ENCODE results near the gene OR13J1.
"Not testable (repeated sequence)": the region's sequence is repeated elsewhere in the genome, so short reads cannot be mapped to it uniquely, and the experiment has no call there.

OR13J1 gene

GRCh38 chr9:35870351-35870923 lies at the start of gene OR13J1:
Gene OR13J1 (minus strand): TSS chr9:35870401. CDS start chr9:35870401, 0 bp downstream.
- DNase-seq (ENCODE audit: low read depth, low spot score): no peak
- no peak within 1 kb of the TSS for H3K27ac ChIP-seq

- no peak overlapping the region for H3K27ac ChIP-seq
- no peak for DNase-seq (ENCODE audit: low read depth, low spot score)
These were observed 49.2 kb upstream of the OR13J1 start for GRCh38 chr9:35919212-35920008.

- no peak overlapping the region for H3K27ac ChIP-seq
- DNase-seq (ENCODE audit: low read depth, low spot score): no peak
These were observed 48.6 kb upstream of the OR13J1 start for GRCh38 chr9:35918780-35919179.

- no peak for DNase-seq (ENCODE audit: low read depth, low spot score)
These were observed 47.1 kb upstream of the OR13J1 start for GRCh38 chr9:35917261-35917660.

GRCh38 chr9:35915681-35916294 lies 45.6 kb upstream of the OR13J1 start:
- DNase-seq (ENCODE audit: low read depth, low spot score): no peak
- H3K27ac ChIP-seq: no peak overlapping the region

More at GRCh38 chr9:35917261-35917660, 47.1 kb upstream of the OR13J1 start:
- no peak overlapping the region for H3K27ac ChIP-seq

GRCh38 chr9:35914301-35914807 lies 44.2 kb upstream of the OR13J1 start:
- DNase-seq (ENCODE audit: low read depth, low spot score): no peak
- H3K27ac ChIP-seq: no peak overlapping the region

GRCh38 chr9:35913429-35913828 lies 43.2 kb upstream of the OR13J1 start:
- H3K27ac ChIP-seq; DNase-seq (ENCODE audit: low read depth, low spot score): not testable (repeated sequence)

DNA sequence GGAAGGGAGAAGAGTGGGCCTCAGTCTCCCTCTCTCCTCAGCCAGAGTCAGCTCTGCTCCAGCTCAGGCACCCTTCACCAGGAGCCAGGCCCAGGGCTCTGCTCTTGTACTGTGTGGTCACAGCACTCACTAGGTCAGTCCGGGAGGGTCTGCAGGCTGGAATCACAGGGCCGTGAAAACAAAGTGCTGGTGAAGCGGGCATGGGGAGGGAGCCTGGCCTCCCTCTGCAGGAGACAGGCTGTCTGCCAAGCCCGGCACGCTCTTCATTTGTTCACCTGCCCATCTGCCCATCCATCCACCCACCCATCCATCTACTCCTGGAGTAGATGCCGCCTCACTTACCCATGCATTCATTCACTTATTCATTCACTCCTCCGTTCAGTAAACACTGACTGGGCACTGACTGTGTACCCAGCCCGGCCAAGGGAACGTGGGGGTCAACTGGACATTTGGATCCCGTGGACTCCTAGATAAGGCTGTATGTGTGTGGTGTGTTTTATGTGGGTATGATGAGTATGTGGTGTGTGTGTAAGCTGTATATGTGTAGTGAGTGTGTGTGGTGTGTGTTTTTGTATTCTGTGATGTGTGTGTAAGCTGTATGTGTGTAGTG lies 42.7 kb upstream of the OR13J1 start:
- no peak for DNase-seq (ENCODE audit: low read depth, low spot score)
- no peak overlapping the region for H3K27ac ChIP-seq

DNA sequence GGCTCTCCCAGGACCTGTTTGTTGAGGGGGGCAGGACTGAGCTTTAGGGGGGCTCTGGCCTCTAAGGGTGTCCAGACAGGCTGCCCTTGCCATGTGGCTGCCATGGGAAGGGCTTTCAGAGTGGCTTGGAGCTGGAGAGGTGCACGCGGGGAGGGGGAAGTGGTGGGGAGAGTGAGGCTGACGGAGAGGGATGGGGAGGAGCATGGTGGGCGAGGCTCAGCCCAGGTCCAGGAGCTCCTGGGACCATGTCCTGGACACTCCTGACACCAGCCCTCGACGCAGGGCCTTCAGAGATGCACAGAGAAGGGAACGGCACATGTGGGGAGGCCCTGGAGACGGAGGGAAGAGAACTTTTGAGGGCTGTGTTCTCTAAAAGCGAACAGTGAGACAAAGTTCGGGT lies 41.5 kb upstream of the OR13J1 start:
- no peak overlapping the region for H3K27ac ChIP-seq
- no peak for DNase-seq (ENCODE audit: low read depth, low spot score)

- no peak for DNase-seq (ENCODE audit: low read depth, low spot score)
- H3K27ac ChIP-seq: no peak overlapping the region
These were observed 40.6 kb upstream of the OR13J1 start for GRCh38 chr9:35910613-35911359.

- H3K27ac ChIP-seq: no peak overlapping the region
- no peak for DNase-seq (ENCODE audit: low read depth, low spot score)
These were observed 39.7 kb upstream of the OR13J1 start for GRCh38 chr9:35909687-35910612.

DNA sequence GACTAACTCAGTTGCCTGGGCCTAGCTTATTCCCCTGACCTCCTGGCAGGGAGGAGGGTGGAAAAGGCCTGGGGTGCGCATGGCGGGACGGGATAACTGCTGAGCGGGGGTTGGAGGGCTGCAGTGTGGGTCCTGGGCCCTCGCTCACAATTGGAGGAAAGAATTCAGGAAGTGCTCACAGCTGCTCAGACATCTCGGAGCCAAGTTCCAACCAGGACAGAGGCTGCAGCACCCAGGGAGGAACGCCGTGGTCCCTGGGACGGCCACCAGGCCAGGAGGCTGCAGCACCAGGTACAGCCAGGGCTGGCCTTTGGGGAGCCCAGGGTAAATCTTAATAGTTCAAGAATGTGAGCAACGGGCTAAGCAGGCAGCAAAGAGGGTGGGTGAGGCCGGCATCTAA lies 39.1 kb upstream of the OR13J1 start, which contains the start of gene SPAAR:
Gene SPAAR (plus strand): TSS at position 217 of the 400 bp plus-strand sequence. CDS start 974 bp downstream, outside the sequence.
- no peak for DNase-seq (ENCODE audit: low read depth, low spot score)
- H3K27ac ChIP-seq: peak within 1 kb of the TSS; percentile 76

DNA sequence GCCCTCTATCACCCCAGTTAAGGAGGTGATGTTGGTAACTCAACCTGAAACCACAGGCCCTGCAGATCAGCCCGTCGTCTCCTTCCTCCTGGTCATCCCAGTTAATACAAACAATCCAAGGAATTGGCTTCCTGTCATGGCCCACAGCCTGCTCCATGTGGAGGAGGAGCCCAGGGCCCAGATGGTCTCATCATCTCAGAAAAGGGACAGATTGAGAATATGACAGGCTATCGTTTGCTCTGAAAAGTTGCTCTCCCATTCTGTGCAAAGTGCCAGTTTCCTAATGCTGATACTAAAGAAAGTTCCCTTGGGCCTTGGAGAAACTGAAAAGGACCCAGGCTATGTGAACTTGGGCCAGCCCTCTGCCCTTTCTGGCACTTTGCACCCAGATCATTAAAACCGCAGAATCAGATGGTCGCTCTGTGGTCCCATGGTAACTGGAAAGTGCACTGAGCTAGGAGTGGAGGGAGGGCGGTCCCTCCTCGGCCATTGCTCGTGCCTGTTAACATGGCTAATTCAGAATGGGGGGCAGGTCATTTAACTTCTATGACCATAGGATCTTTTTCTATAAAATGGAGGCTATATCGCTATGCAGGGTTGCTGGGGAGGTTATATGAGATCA lies 38.4 kb upstream of the OR13J1 start:
- no peak for DNase-seq (ENCODE audit: low read depth, low spot score)
- H3K27ac ChIP-seq: peak overlapping the region; percentile 76

- peak overlapping the region; percentile 76 for H3K27ac ChIP-seq
- DNase-seq (ENCODE audit: low read depth, low spot score): no peak
These were observed 37.7 kb upstream of the OR13J1 start for GRCh38 chr9:35907711-35908503.

DNA sequence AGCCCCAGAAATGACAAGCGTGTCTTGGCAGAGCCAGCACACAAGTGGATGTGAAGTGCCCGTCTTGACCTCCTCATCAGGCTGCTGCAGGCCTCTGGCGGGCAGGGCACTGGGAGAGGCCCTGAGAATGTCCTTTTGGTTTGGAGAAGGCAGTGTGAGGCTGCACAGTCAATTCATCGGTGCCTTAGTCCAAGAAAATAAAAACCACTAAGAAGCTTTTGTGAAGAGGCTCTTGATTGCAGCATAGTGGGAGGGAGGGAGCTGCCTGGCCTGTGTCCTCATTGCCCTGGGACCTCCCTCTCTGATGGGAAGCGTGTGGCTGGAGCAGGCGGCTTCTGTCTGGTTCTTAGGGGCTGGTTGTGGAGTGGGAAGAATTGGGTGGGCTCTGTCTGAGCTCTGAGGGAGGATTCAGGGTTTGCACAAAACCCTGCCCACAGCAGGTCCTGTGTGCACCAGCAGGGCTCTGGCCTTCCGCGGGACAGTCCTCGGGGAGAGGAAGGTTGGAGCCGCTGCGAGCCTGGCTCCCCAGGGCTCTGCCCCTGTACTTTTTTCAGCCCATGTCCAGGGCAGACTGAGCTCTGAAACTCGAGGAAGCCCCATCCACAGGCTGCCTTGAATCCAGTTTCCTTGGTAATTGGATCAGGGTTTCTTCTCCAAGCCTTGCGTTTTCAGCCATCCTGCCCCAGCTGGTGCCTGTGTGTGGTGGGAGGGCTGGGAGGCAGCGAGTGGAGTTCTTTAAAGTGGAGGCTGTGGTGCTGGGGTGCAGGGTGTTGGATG lies 36.9 kb upstream of the OR13J1 start:
- peak overlapping the region; percentile 76 for H3K27ac ChIP-seq
- DNase-seq (ENCODE audit: low read depth, low spot score): no peak

DNA sequence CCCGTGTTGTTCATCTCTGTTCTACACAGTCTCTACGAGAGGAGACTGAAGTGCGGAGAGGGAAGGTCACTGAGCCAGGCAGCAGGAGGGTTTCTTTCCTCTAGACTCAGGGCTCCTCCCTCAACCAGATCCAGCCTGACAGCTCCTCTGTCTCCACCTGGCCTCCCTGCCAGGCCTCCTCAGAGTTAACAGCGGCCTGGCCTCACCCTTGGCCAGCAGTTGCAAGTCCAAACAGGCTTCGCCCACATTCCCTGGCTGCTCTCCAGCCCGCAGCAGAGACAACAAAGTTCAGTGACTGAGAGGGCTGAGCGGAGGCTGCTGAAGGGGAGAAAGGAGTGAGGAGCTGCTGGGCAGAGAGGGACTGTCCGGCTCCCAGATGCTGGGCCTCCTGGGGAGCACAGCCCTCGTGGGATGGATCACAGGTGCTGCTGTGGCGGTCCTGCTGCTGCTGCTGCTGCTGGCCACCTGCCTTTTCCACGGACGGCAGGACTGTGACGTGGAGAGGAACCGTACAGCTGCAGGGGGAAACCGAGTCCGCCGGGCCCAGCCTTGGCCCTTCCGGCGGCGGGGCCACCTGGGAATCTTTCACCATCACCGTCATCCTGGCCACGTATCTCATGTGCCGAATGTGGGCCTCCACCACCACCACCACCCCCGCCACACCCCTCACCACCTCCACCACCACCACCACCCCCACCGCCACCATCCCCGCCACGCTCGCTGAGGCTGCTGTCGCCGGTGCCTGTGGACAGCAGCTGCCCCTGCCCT lies 35.9 kb upstream of the OR13J1 start, which contains the start of gene HRCT1:
Gene HRCT1 (plus strand): TSS at position 291 of the 768 bp plus-strand sequence. CDS start 86 bp downstream, at position 377.
- peak; percentile 65 for DNase-seq (ENCODE audit: low read depth, low spot score)
- peak within 1 kb of the TSS; percentile 76 for H3K27ac ChIP-seq

Data from epithelial cell of prostate (primary cell).